Measurements from ENCODE around the gene BTN1A1. TPM values are rescaled to one million over a fixed set of nuclear protein-coding genes. Genes with fewer than 3 reads are reported as not detected.

Gene BTN1A1
- total and polyA plus RNA-seq, 4 donors = 0.06 to 0.26 (median 0.06) TPM; not detected in 1

DNA sequence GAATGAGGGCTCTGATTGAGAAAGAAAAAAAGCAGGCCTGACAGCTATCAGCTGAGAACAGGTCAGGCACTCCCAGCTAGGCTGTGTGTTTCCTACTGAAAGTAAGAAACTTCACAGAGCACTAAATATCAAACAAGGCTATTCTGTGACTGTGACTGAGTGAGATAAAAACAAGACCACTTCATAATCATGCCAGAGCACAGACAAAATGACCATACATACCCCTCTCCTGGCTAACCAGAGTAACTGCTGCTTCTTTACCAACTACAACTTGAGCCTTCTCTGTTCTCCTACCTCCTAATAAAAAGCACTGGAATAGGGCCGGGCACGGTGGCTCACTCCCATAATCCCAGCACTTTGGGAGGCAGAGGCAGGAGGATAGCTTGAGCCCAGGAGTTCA, 6.8 kb upstream of the BTN1A1 start:
- no peak for DNase-seq
- TF ChIP-seq, protein P1, sequence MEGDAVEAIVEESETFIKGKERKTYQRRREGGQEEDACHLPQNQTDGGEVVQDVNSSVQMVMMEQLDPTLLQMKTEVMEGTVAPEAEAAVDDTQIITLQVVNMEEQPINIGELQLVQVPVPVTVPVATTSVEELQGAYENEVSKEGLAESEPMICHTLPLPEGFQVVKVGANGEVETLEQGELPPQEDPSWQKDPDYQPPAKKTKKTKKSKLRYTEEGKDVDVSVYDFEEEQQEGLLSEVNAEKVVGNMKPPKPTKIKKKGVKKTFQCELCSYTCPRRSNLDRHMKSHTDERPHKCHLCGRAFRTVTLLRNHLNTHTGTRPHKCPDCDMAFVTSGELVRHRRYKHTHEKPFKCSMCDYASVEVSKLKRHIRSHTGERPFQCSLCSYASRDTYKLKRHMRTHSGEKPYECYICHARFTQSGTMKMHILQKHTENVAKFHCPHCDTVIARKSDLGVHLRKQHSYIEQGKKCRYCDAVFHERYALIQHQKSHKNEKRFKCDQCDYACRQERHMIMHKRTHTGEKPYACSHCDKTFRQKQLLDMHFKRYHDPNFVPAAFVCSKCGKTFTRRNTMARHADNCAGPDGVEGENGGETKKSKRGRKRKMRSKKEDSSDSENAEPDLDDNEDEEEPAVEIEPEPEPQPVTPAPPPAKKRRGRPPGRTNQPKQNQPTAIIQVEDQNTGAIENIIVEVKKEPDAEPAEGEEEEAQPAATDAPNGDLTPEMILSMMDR (IDR thresholded peaks at IDR 0.05; ENCODE audit: control extremely low read depth, extremely low read depth) = no peak

DNA sequence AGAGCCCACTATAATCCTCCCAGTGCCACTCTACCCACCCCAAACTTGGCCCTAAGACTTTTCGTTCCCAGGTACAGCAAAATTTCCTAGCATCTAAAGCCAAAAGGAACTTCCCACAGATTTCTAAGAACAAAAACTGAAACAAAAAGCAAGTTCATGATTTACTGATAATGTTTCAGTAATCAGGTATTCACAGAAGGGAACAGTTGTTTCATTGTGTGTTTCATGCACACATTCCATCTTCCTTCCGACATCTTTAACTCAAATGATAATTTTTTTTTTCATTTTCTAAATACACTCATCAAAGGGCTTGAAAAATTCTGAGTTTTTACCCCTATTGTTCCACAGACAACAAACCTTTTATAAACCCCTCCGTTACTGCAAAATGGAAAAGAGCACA, 6.0 kb upstream of the BTN1A1 start:
- H3K9me3 ChIP-seq (ENCODE audit: control insufficient read depth in 4 of 4, insufficient read depth in 3 of 4, low read length in 3 of 4) = no peaks in the 10 kb centered on the region
- TF ChIP-seq, protein P1 (IDR thresholded peaks at IDR 0.05; ENCODE audit: control extremely low read depth, extremely low read depth) = no peak
- H3K4me1 ChIP-seq (ENCODE audit: control insufficient read depth in 5 of 5, insufficient read depth in 5 of 5, low read length in 5 of 5) = no peaks in the 10 kb centered on the region
- no peak overlapping the region for H3K9ac ChIP-seq (ENCODE audit: insufficient read depth in 1 of 2, low read length in 2 of 2)
- WGBS, 2 donors = 89 to 92% methylated on average over 3 of the region's 3 CpGs
- no peak overlapping the region for H3K27ac ChIP-seq (ENCODE audit: low read depth in 1 of 2, low read length in 1 of 2)
- DNase-seq (no peak), ATAC-seq (ENCODE audit: insufficient read depth, low FRiP score) (no peak)
- no peaks in the 10 kb centered on the region for H3K36me3 ChIP-seq (ENCODE audit: control insufficient read depth in 4 of 4, insufficient read depth in 4 of 4, low read length in 4 of 4)
- H3K27me3 ChIP-seq (ENCODE audit: control insufficient read depth in 3 of 3, insufficient read depth in 3 of 3, low read length in 2 of 3) = no peaks in the 10 kb centered on the region
- no peak overlapping the region for H3K4me3 ChIP-seq

More for the DNA sequence above, 6.8 kb upstream of the BTN1A1 start:
- no peaks in the 10 kb centered on the region for H3K27me3 ChIP-seq (ENCODE audit: control insufficient read depth in 3 of 3, insufficient read depth in 3 of 3, low read length in 2 of 3)
- WGBS, 2 donors = 92 to 95% methylated on average over 2 of the region's 2 CpGs
- H3K36me3 ChIP-seq (ENCODE audit: control insufficient read depth in 4 of 4, insufficient read depth in 4 of 4, low read length in 4 of 4) = no peaks in the 10 kb centered on the region
- H3K9ac ChIP-seq (ENCODE audit: insufficient read depth in 1 of 2, low read length in 2 of 2) = no peak overlapping the region
- H3K4me1 ChIP-seq (ENCODE audit: control insufficient read depth in 5 of 5, insufficient read depth in 5 of 5, low read length in 5 of 5) = no peaks in the 10 kb centered on the region
- no peak overlapping the region for H3K4me3 ChIP-seq
- ATAC-seq (ENCODE audit: insufficient read depth, low FRiP score) = no peak
- no peaks in the 10 kb centered on the region for H3K9me3 ChIP-seq (ENCODE audit: control insufficient read depth in 4 of 4, insufficient read depth in 3 of 4, low read length in 3 of 4)
- no peak overlapping the region for H3K27ac ChIP-seq (ENCODE audit: low read depth in 1 of 2, low read length in 1 of 2)

DNA sequence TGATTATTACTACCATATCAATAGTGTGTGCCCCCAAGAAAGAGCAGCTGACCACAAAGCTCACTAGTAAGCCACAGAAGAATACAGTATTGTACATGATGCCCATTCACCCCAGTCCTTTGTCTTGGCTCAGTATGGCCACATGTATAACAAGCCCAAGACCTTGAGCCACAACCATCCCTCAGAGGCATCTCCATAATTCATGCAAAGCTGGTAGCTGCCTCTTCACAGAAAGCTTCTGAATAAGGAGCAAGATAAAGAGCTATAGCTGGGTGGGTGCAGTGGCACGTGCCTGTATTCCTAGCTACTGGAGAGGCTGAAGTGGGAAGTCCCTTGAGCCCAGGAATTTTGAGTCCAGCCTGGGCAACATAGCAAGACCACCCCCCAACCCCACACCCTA, 4.8 kb upstream of the BTN1A1 start:
- H3K4me1 ChIP-seq (ENCODE audit: control insufficient read depth in 5 of 5, insufficient read depth in 5 of 5, low read length in 5 of 5) = no peaks in the 10 kb centered on the region
- no peak for DNase-seq
- H3K9ac ChIP-seq (ENCODE audit: insufficient read depth in 1 of 2, low read length in 2 of 2) = no peak overlapping the region
- H3K27me3 ChIP-seq (ENCODE audit: control insufficient read depth in 3 of 3, insufficient read depth in 3 of 3, low read length in 2 of 3) = peaks cover 0 to 1% (median 0%) of the 10 kb centered on the region in 3 donors
- 68 to 88% methylated on average over 1 of the region's 1 CpG for WGBS, 2 donors
- ATAC-seq (ENCODE audit: insufficient read depth, low FRiP score) = no peak
- H3K4me3 ChIP-seq = no peak overlapping the region
- H3K36me3 ChIP-seq (ENCODE audit: control insufficient read depth in 4 of 4, insufficient read depth in 4 of 4, low read length in 4 of 4) = no peaks in the 10 kb centered on the region
- no peak overlapping the region for H3K27ac ChIP-seq (ENCODE audit: low read depth in 1 of 2, low read length in 1 of 2)
- H3K9me3 ChIP-seq (ENCODE audit: control insufficient read depth in 4 of 4, insufficient read depth in 3 of 4, low read length in 3 of 4) = no peaks in the 10 kb centered on the region
- TF ChIP-seq, protein P1 (IDR thresholded peaks at IDR 0.05; ENCODE audit: control extremely low read depth, extremely low read depth) = no peak

- no peak overlapping the region for H3K4me3 ChIP-seq
- no peak overlapping the region for H3K9ac ChIP-seq (ENCODE audit: insufficient read depth in 1 of 2, low read length in 2 of 2)
- H3K36me3 ChIP-seq (ENCODE audit: control insufficient read depth in 4 of 4, insufficient read depth in 4 of 4, low read length in 4 of 4) = no peaks in the 10 kb centered on the region
- H3K27me3 ChIP-seq (ENCODE audit: control insufficient read depth in 3 of 3, insufficient read depth in 3 of 3, low read length in 2 of 3) = peaks cover 0 to 24% (median 18%) of the 10 kb centered on the region in 3 donors
- ATAC-seq (ENCODE audit: insufficient read depth, low FRiP score) = no peak
- whole genome bisulfite sequencing, 2 donors = 77 to 93% methylated on average over 4 of the region's 4 CpGs
- H3K27ac ChIP-seq (ENCODE audit: low read depth in 1 of 2, low read length in 1 of 2) = no peak overlapping the region
- peaks cover 0 to 5% (median 2%) of the 10 kb centered on the region in 5 donors for H3K4me1 ChIP-seq (ENCODE audit: control insufficient read depth in 5 of 5, insufficient read depth in 5 of 5, low read length in 5 of 5)
- TF ChIP-seq, protein P1 (IDR thresholded peaks at IDR 0.05; ENCODE audit: control extremely low read depth, extremely low read depth) = no peak
- DNase-seq = no peak
- no peaks in the 10 kb centered on the region for H3K9me3 ChIP-seq (ENCODE audit: control insufficient read depth in 4 of 4, insufficient read depth in 3 of 4, low read length in 3 of 4)
These were observed 2.5 kb upstream of the BTN1A1 start for GRCh38 chr6:26497610-26498009.

Measured in lung (tissue), 12 donors.